Medulla oblongata (tissue), 1 donor: ENCODE measurements around the gene AMER3.

Experiments used
- DNase-seq: peaks from one replicate; pipeline ENCODE4 v3.0.0-alpha.2; 2015; ENCODE audit errors: extremely low spot score

AMER3 gene

GRCh38 chr2:130778781-130779180, 23.4 kb downstream of the AMER3 start:
- no peak for DNase-seq

GRCh38 chr2:130785466-130786055, 30.2 kb downstream of the AMER3 start:
- DNase-seq, result no peak

- no peak for DNase-seq
Measured at GRCh38 chr2:130786076-130786475, 30.7 kb downstream of the AMER3 start.

- no peak for DNase-seq
Measured at GRCh38 chr2:130787841-130788240, 32.5 kb downstream of the AMER3 start.

- no peak for DNase-seq
Measured at GRCh38 chr2:130790312-130790711, 35.0 kb downstream of the AMER3 start.

- no peak for DNase-seq
Measured at GRCh38 chr2:130790804-130791616, 35.7 kb downstream of the AMER3 start.

GRCh38 chr2:130791617-130791939, 36.2 kb downstream of the AMER3 start:
- peak; percentile 52 for DNase-seq

GRCh38 chr2:130795431-130795830, 40.1 kb downstream of the AMER3 start:
- DNase-seq, result no peak

GRCh38 chr2:130796290-130796689, 41.0 kb downstream of the AMER3 start:
- DNase-seq, result no peak

GRCh38 chr2:130797493-130798435, 42.4 kb downstream of the AMER3 start:
- peak; percentile 94 for DNase-seq

GRCh38 chr2:130798472-130799218, 43.3 kb downstream of the AMER3 start:
- peak; percentile 43 for DNase-seq

GRCh38 chr2:130799295-130799694, 44.0 kb downstream of the AMER3 start:
- DNase-seq, result no peak

- no peak for DNase-seq
Measured at GRCh38 chr2:130805613-130806012, 50.3 kb downstream of the AMER3 start.

GRCh38 chr2:130806370-130806769, 51.0 kb downstream of the AMER3 start:
- no peak for DNase-seq

GRCh38 chr2:130807659-130808385, 52.5 kb downstream of the AMER3 start:
- DNase-seq, result no peak

GRCh38 chr2:130808482-130809268, 53.3 kb downstream of the AMER3 start:
- no peak for DNase-seq

- no peak for DNase-seq
Measured at GRCh38 chr2:130810490-130810889, 55.1 kb downstream of the AMER3 start.

- DNase-seq, result no peak
Measured at GRCh38 chr2:130813722-130814121, 58.4 kb downstream of the AMER3 start.

- DNase-seq, result no peak
Measured at GRCh38 chr2:130814931-130815680, 59.8 kb downstream of the AMER3 start.
